Liver (tissue), 3 donors: ENCODE data around the gene HECTD1.

ENCODE experiments used
- ATF3 ChIP-seq: IDR thresholded peaks from 2 replicates; pipeline ENCODE4 v1.6.1; 2016; ENCODE audit warnings: antibody characterized with exemption
- NR2F2 ChIP-seq: IDR thresholded peaks from 2 replicates; pipeline ENCODE4 v1.6.1; 2016; ENCODE audit warnings: antibody characterized with exemption
- REST ChIP-seq: IDR thresholded peaks from 2 replicates; pipeline ENCODE4 v1.6.1; 2016; ENCODE audit warnings: antibody characterized with exemption, mild to moderate bottlenecking
- TAF1 ChIP-seq: conservative IDR thresholded peaks from 2 replicates; pipeline ENCODE4 v1.6.1; 2016; ENCODE audit warnings: antibody characterized with exemption, mild to moderate bottlenecking
- YY1 ChIP-seq: IDR thresholded peaks from 2 replicates; pipeline ENCODE4 v1.6.1; 2016; ENCODE audit warnings: antibody characterized with exemption, mild to moderate bottlenecking
- TF ChIP-seq, protein P1 (sequence below): fragments of 150-350 bp; IDR thresholded peaks from 2 replicates; pipeline ENCODE4 v1.5.1; 2017; ENCODE audit warnings: improper control_type of control experiment, low read depth, low read length; ENCODE audit not compliant: missing input control
- donor health status: healthy.
- donor health status: healthy.

- TF ChIP-seq ATF3 (no peak), YY1 (no peak), REST (no peak), TAF1 (no peak), NR2F2 (no peak)
- TF ChIP-seq, protein P1, sequence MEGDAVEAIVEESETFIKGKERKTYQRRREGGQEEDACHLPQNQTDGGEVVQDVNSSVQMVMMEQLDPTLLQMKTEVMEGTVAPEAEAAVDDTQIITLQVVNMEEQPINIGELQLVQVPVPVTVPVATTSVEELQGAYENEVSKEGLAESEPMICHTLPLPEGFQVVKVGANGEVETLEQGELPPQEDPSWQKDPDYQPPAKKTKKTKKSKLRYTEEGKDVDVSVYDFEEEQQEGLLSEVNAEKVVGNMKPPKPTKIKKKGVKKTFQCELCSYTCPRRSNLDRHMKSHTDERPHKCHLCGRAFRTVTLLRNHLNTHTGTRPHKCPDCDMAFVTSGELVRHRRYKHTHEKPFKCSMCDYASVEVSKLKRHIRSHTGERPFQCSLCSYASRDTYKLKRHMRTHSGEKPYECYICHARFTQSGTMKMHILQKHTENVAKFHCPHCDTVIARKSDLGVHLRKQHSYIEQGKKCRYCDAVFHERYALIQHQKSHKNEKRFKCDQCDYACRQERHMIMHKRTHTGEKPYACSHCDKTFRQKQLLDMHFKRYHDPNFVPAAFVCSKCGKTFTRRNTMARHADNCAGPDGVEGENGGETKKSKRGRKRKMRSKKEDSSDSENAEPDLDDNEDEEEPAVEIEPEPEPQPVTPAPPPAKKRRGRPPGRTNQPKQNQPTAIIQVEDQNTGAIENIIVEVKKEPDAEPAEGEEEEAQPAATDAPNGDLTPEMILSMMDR, result no peak
These were observed 85.4 kb downstream of the HECTD1 start for GRCh38 chr14:31122098-31122611.
